ENCODE measurements around the gene SUGCT. TPM values are rescaled to one million over a fixed set of nuclear protein-coding genes. Genes with fewer than 3 reads are reported as not detected.

Gene SUGCT
- total and polyA plus RNA-seq, 2 of the 13 experiments (the other 11 are each of a cell fraction or from before 2014, with no cell fraction given) = 10.1 to 22.2 TPM

- intact Hi-C loops (cut with micrococcal nuclease; ENCODE audit: unreplicated experiment) (no loop called here), in situ Hi-C loops (cut with HindIII; ENCODE audit: extremely low pct_ligation_motif_present, low pct_unique_long_range_greater_than_20kb) (no loop called here)
- Histone ChIP-seq H3K4me1 (ENCODE audit: insufficient read depth, low read length) (no peaks in the 10 kb centered on the region), H3K27me3 (ENCODE audit: control insufficient read depth in 1 of 2, insufficient read depth in 2 of 2, low read length in 2 of 2) (no peaks in the 10 kb centered on the region), H3K4me2 (ENCODE audit: low read depth, low read length) (no peak overlapping the region), H3K4me3 (replicated peaks in 1 of 3; ENCODE audit: insufficient read depth in 1 of 3, low read depth in 2 of 3, low read length in 3 of 3) (no peak overlapping the region), H3K9me3 (ENCODE audit: low read length) (no peaks in the 10 kb centered on the region), H2AFZ (ENCODE audit: low read length) (no peak overlapping the region), H3K36me3 (replicated peaks in 1 of 2; ENCODE audit: control insufficient read depth in 1 of 2, insufficient read depth in 2 of 2, low read length in 2 of 2) (no peaks in the 10 kb centered on the region), H3K9ac (ENCODE audit: insufficient read depth, low read depth, low read length) (no peak overlapping the region), H3K79me2 (ENCODE audit: insufficient read depth, low read length) (no peaks in the 10 kb centered on the region), H4K20me1 (ENCODE audit: insufficient read depth, low read length) (no peaks in the 10 kb centered on the region), H3K27ac (ENCODE audit: extremely low read length, insufficient read depth, low read length) (no peak overlapping the region)
- no peak for FAIRE-seq
- no peak for TF ChIP-seq ETV6 (CRISPR knock-in tag; conservative IDR thresholded peaks at IDR 0.05)
- TF ChIP-seq SAP130 (CRISPR knock-in tag; IDR thresholded peaks at IDR 0.05; ENCODE audit: low read depth) = no peak
- ChIA-PET POLR2A (no interaction called here), CTCF (ENCODE audit: low intra/inter-chr PET ratio, low total read pairs) (no interaction called here)
- no peak for DNase-seq (ENCODE audit: low spot score)
- ATAC-seq = no peak
- BruUV-seq (replicated peaks) = no TSS peak
Measured at GRCh38 chr7:40527723-40528122, 392.9 kb downstream of the SUGCT start.

GRCh38 chr7:40530292-40530691 is 395.5 kb downstream of the SUGCT start:
- Histone ChIP-seq H3K27me3 (ENCODE audit: control insufficient read depth in 1 of 2, insufficient read depth in 2 of 2, low read length in 2 of 2) (no peaks in the 10 kb centered on the region), H3K4me2 (ENCODE audit: low read depth, low read length) (no peak overlapping the region), H3K27ac (ENCODE audit: extremely low read length, insufficient read depth, low read length) (no peak overlapping the region), H3K79me2 (ENCODE audit: insufficient read depth, low read length) (no peaks in the 10 kb centered on the region), H3K9ac (ENCODE audit: insufficient read depth, low read depth, low read length) (no peak overlapping the region), H4K20me1 (ENCODE audit: insufficient read depth, low read length) (no peaks in the 10 kb centered on the region), H2AFZ (ENCODE audit: low read length) (no peak overlapping the region), H3K36me3 (replicated peaks in 1 of 2; ENCODE audit: control insufficient read depth in 1 of 2, insufficient read depth in 2 of 2, low read length in 2 of 2) (no peaks in the 10 kb centered on the region), H3K9me3 (ENCODE audit: low read length) (no peaks in the 10 kb centered on the region), H3K4me3 (replicated peaks in 1 of 3; ENCODE audit: insufficient read depth in 1 of 3, low read depth in 2 of 3, low read length in 3 of 3) (no peak overlapping the region), H3K4me1 (ENCODE audit: insufficient read depth, low read length) (no peaks in the 10 kb centered on the region)
- no peak for ATAC-seq
- intact Hi-C loops (cut with micrococcal nuclease; ENCODE audit: unreplicated experiment) = no loop called here
- no TSS peak for BruUV-seq (replicated peaks)
- ChIA-PET POLR2A (no interaction called here), CTCF (ENCODE audit: low intra/inter-chr PET ratio, low total read pairs) (no interaction called here)
- no peak for DNase-seq (ENCODE audit: low spot score)
- no peak for FAIRE-seq
- TF ChIP-seq ZNF75D (CRISPR knock-in tag; IDR thresholded peaks at IDR 0.05; ENCODE audit: borderline replicate concordance) (no peak), DMAP1 (CRISPR knock-in tag; IDR thresholded peaks at IDR 0.05) (no peak)
- in situ Hi-C loops (cut with HindIII; ENCODE audit: extremely low pct_ligation_motif_present, low pct_unique_long_range_greater_than_20kb) = no loop called here

- CTCF ChIA-PET (ENCODE audit: low intra/inter-chr PET ratio, low total read pairs) = no interaction called here
- in situ Hi-C loops (cut with HindIII; ENCODE audit: extremely low pct_ligation_motif_present, low pct_unique_long_range_greater_than_20kb) (no loop called here), intact Hi-C loops (cut with micrococcal nuclease; ENCODE audit: unreplicated experiment) (no loop called here)
- ATAC-seq = no peak
- no peak overlapping the region for H3K4me2 ChIP-seq (ENCODE audit: low read depth, low read length)
- H3K36me3 ChIP-seq (replicated peaks in 1 of 2; ENCODE audit: control insufficient read depth in 1 of 2, insufficient read depth in 2 of 2, low read length in 2 of 2) = no peaks in the 10 kb centered on the region
- H3K4me3 ChIP-seq (replicated peaks in 1 of 3; ENCODE audit: insufficient read depth in 1 of 3, low read depth in 2 of 3, low read length in 3 of 3) = no peak overlapping the region
- no peaks in the 10 kb centered on the region for H3K4me1 ChIP-seq (ENCODE audit: insufficient read depth, low read length)
- no peak for DNase-seq (ENCODE audit: low spot score)
- H2AFZ ChIP-seq (ENCODE audit: low read length) = no peak overlapping the region
- no peaks in the 10 kb centered on the region for H3K79me2 ChIP-seq (ENCODE audit: insufficient read depth, low read length)
- H3K9ac ChIP-seq (ENCODE audit: insufficient read depth, low read depth, low read length) = no peak overlapping the region
- H3K27me3 ChIP-seq (ENCODE audit: control insufficient read depth in 1 of 2, insufficient read depth in 2 of 2, low read length in 2 of 2) = no peaks in the 10 kb centered on the region
- no peak overlapping the region for H3K27ac ChIP-seq (ENCODE audit: extremely low read length, insufficient read depth, low read length)
- no peaks in the 10 kb centered on the region for H3K9me3 ChIP-seq (ENCODE audit: low read length)
- H4K20me1 ChIP-seq (ENCODE audit: insufficient read depth, low read length) = no peaks in the 10 kb centered on the region
- FAIRE-seq = no peak
- BruUV-seq (replicated peaks) = no TSS peak
- POLR2A ChIA-PET = no interaction called here
- 100% methylated on average over 3 of the region's 3 CpGs for WGBS (ENCODE audit: low lambda C conversion rate)
- TF ChIP-seq ZNF407 (CRISPR knock-in tag; IDR thresholded peaks at IDR 0.05; ENCODE audit: not compliant biosample characterization) = no peak
Measured at GRCh38 chr7:40531956-40532355, 397.2 kb downstream of the SUGCT start.
